ENCODE results near the gene NUP85.

DNA sequence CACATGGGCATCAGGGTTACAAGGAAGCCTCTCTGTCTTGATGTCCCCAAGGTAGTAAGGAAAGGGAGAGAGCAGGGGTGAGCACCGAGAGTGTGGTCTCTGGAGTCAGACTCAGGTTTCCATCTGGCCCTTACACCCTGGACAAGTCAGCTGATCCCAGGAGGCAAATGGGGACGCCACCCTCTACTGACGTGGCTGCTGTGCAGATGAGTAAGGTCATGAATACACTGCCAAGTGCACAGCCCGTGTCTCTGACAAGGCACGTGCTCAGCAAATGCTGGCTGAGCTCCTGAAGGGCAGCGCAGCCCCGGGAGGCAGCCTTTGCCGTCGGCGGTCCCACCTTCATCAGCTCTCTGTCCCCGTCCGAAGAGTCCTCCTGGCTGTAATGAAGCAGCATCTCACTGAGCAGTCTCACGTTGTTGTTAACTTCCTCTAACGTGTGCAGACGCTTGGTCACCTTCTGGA, 36.5 kb downstream of the NUP85 start:
- TF ChIP-seq POLR2A (IDR thresholded peaks at IDR 0.05): no peak
- TF ChIP-seq, protein P1, sequence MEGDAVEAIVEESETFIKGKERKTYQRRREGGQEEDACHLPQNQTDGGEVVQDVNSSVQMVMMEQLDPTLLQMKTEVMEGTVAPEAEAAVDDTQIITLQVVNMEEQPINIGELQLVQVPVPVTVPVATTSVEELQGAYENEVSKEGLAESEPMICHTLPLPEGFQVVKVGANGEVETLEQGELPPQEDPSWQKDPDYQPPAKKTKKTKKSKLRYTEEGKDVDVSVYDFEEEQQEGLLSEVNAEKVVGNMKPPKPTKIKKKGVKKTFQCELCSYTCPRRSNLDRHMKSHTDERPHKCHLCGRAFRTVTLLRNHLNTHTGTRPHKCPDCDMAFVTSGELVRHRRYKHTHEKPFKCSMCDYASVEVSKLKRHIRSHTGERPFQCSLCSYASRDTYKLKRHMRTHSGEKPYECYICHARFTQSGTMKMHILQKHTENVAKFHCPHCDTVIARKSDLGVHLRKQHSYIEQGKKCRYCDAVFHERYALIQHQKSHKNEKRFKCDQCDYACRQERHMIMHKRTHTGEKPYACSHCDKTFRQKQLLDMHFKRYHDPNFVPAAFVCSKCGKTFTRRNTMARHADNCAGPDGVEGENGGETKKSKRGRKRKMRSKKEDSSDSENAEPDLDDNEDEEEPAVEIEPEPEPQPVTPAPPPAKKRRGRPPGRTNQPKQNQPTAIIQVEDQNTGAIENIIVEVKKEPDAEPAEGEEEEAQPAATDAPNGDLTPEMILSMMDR (IDR thresholded peaks at IDR 0.05): no peak

Measured in body of pancreas (tissue), 4 donors.